Fibroblast of lung (primary cell): ENCODE results near the gene KRT72.

Source experiments
- CTCF ChIP-seq, 2 donors: IDR thresholded peaks in 1 of 2; conservative IDR thresholded peaks in 1 of 2; 1 replicate in 1 of 2; 2 replicates in 1 of 2; pipeline ENCODE4 v1.5.1; 2011 to 2012; ENCODE audit warnings: low read length in 2 of 2, control low read depth in 1 of 2, inconsistent platforms in 1 of 2, low read depth in 1 of 2, mild to moderate bottlenecking in 1 of 2
- EZH2 ChIP-seq: IDR thresholded peaks from 2 replicates; pipeline ENCODE4 v1.5.1; 2012; ENCODE audit warnings: low read length, control low read depth, mild to moderate bottlenecking; ENCODE audit errors: missing control alignments

GRCh38 chr12:52551216-52551865 lies 49.9 kb downstream of the KRT72 start:
- TF ChIP-seq CTCF (conservative IDR thresholded peaks at IDR 0.05 in 1 of 2, IDR thresholded peaks at IDR 0.05 in 1 of 2; ENCODE audit: low read depth in 1 of 2, low read length in 2 of 2) (no peak), EZH2 (no peak)
